Subcutaneous adipose tissue (tissue), 4 donors: Measurements from ENCODE around the gene BEAN1. TPM values are rescaled to one million over a fixed set of nuclear protein-coding genes. Genes with fewer than 3 reads are reported as not detected.

ENCODE experiments used
- total RNA-seq, 4 donors: library from RNA; depleted of rRNA; stranded (reverse); fragments of >200 nt; gene quantifications; one replicate each; pipeline ENCODE4 v1.1.0, GENCODE V29; 2016
- TF ChIP-seq, protein P1 (sequence below): fragments of 450-650 bp; IDR thresholded peaks from one replicate; pipeline ENCODE4 v1.5.1; 2016; ENCODE audit warnings: low read depth, mild to moderate bottlenecking, control low read depth, antibody characterized with exemption, moderate library complexity

BEAN1 gene
- total RNA-seq, 4 donors from 2014 or later, result 0.88 TPM; not detected in 3

DNA sequence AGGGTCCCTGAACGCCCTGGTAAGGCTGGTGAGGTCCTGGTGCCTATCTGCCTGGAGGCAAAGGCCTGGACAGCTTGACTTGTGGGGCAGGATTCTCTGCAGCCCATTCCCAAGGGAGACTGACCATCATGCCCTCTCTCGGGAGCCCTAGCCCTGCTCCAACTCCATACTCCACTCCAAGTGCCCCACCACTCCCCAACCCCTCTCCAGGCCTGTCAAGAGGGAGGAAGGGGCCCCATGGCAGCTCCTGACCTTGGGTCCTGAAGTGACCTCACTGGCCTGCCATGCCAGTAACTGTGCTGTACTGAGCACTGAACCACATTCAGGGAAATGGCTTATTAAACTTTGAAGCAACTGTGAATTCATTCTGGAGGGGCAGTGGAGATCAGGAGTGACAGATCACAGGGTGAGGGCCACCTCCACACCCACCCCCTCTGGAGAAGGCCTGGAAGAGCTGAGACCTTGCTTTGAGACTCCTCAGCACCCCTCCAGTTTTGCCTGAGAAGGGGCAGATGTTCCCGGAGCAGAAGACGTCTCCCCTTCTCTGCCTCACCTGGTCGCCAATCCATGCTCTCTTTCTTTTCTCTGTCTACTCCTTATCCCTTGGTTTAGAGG, 23.5 kb upstream of the BEAN1 start:
- TF ChIP-seq, protein P1, sequence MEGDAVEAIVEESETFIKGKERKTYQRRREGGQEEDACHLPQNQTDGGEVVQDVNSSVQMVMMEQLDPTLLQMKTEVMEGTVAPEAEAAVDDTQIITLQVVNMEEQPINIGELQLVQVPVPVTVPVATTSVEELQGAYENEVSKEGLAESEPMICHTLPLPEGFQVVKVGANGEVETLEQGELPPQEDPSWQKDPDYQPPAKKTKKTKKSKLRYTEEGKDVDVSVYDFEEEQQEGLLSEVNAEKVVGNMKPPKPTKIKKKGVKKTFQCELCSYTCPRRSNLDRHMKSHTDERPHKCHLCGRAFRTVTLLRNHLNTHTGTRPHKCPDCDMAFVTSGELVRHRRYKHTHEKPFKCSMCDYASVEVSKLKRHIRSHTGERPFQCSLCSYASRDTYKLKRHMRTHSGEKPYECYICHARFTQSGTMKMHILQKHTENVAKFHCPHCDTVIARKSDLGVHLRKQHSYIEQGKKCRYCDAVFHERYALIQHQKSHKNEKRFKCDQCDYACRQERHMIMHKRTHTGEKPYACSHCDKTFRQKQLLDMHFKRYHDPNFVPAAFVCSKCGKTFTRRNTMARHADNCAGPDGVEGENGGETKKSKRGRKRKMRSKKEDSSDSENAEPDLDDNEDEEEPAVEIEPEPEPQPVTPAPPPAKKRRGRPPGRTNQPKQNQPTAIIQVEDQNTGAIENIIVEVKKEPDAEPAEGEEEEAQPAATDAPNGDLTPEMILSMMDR, result no peak

DNA sequence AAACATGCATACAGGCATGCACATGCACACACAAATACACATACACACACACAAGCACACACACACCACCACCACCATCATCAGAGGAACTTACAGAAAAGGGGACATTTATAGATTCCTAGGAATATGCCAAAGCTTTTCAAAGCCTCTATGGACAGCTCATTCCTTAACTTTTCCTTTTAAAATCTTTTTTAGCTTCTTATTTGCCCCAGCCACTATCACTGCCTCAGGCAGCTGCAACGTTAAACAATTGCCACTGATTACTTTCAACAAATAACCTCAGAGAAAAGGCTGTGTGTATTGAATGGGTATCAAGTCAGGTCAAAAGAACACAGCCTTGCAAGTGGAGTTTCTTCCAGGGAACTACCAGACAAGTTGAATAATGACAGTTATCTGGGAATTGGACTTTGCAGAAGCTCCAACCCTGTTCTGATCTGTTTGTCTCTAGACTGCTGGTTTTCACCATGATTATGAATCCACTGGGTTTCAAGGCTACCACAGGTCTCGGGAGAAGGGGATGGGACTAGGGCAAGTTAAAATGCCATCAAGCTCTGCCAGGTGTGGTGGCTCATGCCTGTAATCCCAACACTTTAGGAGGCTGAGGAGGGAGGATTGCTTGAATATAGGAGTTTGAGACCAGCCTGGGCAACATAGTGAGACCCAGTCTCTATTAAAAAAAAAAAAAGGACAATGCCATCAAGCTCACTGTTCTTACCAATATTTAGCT, 21.9 kb upstream of the BEAN1 start:
- TF ChIP-seq, protein P1, result no peak

DNA sequence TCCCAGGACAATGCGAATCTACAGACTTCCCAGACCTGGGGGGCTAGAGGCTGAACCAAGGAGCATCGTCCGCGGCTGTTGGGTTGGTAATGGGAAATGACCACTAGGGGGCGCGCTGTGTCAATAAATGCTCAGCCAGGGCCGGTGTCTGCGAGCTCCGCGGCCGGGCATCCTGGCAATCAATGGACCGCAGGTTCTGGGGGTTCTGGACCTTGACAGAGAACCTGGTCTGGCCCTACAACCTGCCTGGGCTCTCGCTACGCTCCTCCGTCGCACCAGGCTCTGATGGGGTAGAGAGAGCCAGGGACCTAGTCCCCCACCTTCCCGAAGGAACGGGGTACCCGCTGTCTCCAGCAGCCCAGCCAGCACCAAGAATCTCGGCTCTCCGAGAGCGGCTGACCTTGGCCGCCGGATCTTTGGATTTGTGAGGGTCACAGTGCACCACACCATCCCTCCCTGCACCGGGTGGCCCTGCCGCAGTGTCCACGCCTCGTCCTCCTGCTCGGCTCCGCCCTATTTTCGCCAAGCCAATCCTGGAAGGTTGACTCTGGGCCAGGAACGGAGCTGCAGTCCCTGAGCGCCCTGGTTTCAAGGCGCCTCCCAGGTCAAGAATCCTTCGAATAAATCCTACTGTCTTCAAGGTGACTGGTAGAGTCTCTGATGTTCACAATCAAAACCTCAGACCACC, 20.4 kb upstream of the BEAN1 start:
- TF ChIP-seq, protein P1, result no peak

DNA sequence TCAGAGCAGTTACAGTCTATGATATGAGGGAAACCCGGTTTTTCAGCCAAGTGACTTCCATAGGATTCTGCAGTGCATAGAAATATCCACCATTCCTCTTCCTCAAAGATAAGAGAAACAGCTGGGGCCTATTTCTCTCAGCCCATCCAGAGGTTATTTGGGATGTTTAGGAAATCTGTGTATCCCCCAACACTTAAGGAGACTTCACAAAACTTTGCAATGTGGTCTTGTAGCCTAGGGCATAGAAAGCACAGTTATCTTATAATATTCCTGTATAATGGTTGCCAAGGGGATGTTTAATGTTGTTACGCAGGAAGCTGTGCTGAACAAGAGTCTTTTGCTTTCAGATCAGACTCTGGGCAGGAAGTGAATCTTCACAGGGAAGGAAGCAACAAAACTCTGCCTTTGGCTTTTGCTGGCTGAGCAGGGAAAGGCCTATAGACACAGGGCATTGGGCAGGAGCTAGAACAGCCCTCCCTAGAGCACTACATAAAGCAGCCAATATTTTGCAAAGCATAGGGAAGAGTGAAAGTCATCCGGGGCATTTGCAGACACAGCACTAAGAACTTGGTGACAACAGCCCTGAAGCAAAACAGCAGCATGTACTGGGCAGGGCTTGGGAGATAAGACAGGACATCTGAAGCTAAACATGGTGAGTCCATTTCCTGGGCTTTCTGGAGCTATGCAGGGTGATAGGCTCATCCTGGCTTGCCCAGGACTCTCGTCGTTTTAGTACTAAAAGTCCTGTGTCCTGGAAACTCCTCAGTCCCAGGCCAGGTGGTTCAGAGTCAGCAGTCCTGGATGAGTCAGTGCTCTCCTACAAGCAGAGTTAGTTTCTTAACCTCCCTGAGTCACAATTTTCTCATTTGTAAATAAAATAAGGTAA, 18.7 kb upstream of the BEAN1 start:
- TF ChIP-seq, protein P1, result no peak

DNA sequence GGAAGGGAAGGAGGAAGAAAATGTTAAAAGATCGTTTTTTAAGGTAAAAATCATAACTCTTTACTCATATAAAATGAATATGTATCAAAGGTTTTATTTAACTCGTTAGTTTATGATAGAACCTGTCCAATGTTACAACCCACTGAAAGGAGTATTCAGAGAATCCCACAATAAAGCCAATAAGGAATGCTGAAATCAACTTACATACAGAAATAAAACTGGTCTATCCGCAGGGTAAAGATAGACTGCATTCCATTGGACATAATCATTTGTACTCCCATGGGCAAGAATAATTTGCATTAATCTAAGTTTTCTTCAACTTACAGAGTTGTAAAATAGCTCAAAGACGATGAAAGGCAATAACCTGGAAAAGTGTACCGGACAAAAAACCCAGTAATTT, 17.9 kb upstream of the BEAN1 start:
- TF ChIP-seq, protein P1, result no peak

DNA sequence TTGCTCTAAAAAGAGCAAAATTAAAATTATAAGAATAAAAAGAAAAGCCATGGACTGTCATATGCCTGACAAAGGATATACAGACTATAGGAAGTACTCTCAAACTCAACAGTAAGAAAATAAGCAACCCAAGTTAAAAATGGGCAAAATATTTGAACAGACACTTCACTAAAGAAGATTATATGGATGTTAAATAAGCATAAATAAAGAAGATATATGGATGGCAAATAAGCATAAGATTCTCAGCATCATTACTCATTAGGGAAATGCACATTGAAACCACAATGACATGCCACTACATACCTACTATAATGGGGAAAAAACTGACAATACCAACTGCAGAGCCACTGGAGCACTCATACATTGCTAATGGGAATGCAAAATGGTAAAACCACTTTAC, 14.9 kb upstream of the BEAN1 start:
- TF ChIP-seq, protein P1, result no peak
